Measurements from ENCODE around the gene CNTNAP5.

DNA sequence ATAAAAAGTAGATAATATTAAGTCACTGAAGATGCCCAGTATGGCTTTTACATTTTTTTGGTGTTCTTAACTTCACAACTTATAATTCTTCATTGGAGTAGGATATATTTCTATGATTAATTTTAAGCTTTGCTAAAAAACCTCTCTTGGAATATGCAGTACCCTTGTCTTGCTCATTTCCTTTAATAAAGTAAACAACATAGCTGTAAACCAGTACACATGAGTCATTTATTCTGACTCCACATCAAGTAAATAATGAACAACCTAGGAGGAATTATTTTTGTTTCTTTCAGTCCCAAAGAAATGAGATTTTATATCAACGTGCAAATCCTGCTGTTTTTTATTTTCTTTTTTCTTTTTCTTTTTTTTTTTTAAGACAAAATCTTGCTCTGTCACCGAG, 869.1 kb downstream of the CNTNAP5 start:
- TF ChIP-seq, protein P1, sequence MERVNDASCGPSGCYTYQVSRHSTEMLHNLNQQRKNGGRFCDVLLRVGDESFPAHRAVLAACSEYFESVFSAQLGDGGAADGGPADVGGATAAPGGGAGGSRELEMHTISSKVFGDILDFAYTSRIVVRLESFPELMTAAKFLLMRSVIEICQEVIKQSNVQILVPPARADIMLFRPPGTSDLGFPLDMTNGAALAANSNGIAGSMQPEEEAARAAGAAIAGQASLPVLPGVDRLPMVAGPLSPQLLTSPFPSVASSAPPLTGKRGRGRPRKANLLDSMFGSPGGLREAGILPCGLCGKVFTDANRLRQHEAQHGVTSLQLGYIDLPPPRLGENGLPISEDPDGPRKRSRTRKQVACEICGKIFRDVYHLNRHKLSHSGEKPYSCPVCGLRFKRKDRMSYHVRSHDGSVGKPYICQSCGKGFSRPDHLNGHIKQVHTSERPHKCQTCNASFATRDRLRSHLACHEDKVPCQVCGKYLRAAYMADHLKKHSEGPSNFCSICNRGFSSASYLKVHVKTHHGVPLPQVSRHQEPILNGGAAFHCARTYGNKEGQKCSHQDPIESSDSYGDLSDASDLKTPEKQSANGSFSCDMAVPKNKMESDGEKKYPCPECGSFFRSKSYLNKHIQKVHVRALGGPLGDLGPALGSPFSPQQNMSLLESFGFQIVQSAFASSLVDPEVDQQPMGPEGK (CRISPR knock-in tag; IDR thresholded peaks at IDR 0.05; ENCODE audit: borderline replicate concordance) = no peak
- TF ChIP-seq, protein P2, sequence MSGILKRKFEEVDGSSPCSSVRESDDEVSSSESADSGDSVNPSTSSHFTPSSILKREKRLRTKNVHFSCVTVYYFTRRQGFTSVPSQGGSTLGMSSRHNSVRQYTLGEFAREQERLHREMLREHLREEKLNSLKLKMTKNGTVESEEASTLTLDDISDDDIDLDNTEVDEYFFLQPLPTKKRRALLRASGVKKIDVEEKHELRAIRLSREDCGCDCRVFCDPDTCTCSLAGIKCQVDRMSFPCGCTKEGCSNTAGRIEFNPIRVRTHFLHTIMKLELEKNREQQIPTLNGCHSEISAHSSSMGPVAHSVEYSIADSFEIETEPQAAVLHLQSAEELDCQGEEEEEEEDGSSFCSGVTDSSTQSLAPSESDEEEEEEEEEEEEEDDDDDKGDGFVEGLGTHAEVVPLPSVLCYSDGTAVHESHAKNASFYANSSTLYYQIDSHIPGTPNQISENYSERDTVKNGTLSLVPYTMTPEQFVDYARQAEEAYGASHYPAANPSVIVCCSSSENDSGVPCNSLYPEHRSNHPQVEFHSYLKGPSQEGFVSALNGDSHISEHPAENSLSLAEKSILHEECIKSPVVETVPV (CRISPR knock-in tag; IDR thresholded peaks at IDR 0.05) = no peak
- TF ChIP-seq ZFP30 (CRISPR knock-in tag; IDR thresholded peaks at IDR 0.05) (no peak), ISL1 (CRISPR knock-in tag; IDR thresholded peaks at IDR 0.05) (no peak), TCF4 (CRISPR knock-in tag; IDR thresholded peaks at IDR 0.05; ENCODE audit: borderline replicate concordance) (no peak), RARB (CRISPR knock-in tag; IDR thresholded peaks at IDR 0.05) (no peak), ARNTL (CRISPR knock-in tag; IDR thresholded peaks at IDR 0.05; ENCODE audit: borderline replicate concordance, low read depth) (no peak), ZNF565 (CRISPR knock-in tag; conservative IDR thresholded peaks at IDR 0.05; ENCODE audit: low read depth) (no peak), ZC3H10 (CRISPR knock-in tag; IDR thresholded peaks at IDR 0.05) (no peak), ZNF70 (CRISPR knock-in tag; IDR thresholded peaks at IDR 0.05) (no peak)
- TF ChIP-seq, protein P3, sequence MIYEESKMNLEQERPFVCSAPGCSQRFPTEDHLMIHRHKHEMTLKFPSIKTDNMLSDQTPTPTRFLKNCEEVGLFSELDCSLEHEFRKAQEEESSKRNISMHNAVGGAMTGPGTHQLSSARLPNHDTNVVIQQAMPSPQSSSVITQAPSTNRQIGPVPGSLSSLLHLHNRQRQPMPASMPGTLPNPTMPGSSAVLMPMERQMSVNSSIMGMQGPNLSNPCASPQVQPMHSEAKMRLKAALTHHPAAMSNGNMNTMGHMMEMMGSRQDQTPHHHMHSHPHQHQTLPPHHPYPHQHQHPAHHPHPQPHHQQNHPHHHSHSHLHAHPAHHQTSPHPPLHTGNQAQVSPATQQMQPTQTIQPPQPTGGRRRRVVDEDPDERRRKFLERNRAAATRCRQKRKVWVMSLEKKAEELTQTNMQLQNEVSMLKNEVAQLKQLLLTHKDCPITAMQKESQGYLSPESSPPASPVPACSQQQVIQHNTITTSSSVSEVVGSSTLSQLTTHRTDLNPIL (CRISPR knock-in tag; IDR thresholded peaks at IDR 0.05; ENCODE audit: low read depth) = no peak

Data from SK-N-SH treated with all-trans-retinoic acid at 6 μM for 48 hours (cell line).